HEK293 (cell line): ENCODE data around the gene KXD1.

Experiments
- HOXC10 ChIP-seq: sonication (generic); formaldehyde crosslinking; IDR thresholded peaks from 2 replicates; pipeline ENCODE4 v1.8.1; 2023; ENCODE audit warnings: mild to moderate bottlenecking, missing genetic modification reagents
- IKZF3 ChIP-seq: fragments of 450-650 bp; IDR thresholded peaks from 2 replicates; pipeline ENCODE4 v1.5.0; 2018; ENCODE audit warnings: missing biosample characterization, mild to moderate bottlenecking, missing genetic modification characterization, moderate library complexity
- KLF10 ChIP-seq: fragments of 450-650 bp; IDR thresholded peaks from 2 replicates; pipeline ENCODE4 v1.5.1; 2018; ENCODE audit warnings: missing biosample characterization, mild to moderate bottlenecking, missing genetic modification characterization
- KLF17 ChIP-seq: fragments of 450-650 bp; formaldehyde crosslinking; IDR thresholded peaks from 2 replicates; pipeline ENCODE4 v1.5.1; 2016; ENCODE audit warnings: missing biosample characterization, missing genetic modification characterization
- PRDM10 ChIP-seq: fragments of 450-650 bp; formaldehyde crosslinking; IDR thresholded peaks from 2 replicates; pipeline ENCODE4 v1.5.1; 2016; ENCODE audit warnings: missing biosample characterization, missing genetic modification characterization
- ZBTB6 ChIP-seq: fragments of 450-650 bp; formaldehyde crosslinking; IDR thresholded peaks from 2 replicates; pipeline ENCODE4 v1.5.1; 2017; ENCODE audit warnings: missing biosample characterization, missing genetic modification characterization
- ZBTB7A ChIP-seq: fragments of 450-650 bp; formaldehyde crosslinking; IDR thresholded peaks from 2 replicates; pipeline ENCODE4 v1.5.1; 2016; ENCODE audit warnings: low read depth, missing biosample characterization, missing genetic modification characterization
- ZBTB8A ChIP-seq: fragments of 450-650 bp; formaldehyde crosslinking; IDR thresholded peaks from 2 replicates; pipeline ENCODE4 v1.5.1; 2016; ENCODE audit warnings: missing biosample characterization, missing genetic modification characterization
- ZFP69B ChIP-seq: fragments of 450-650 bp; formaldehyde crosslinking; IDR thresholded peaks from 2 replicates; pipeline ENCODE4 v1.5.1; 2016; ENCODE audit warnings: missing biosample characterization, missing genetic modification characterization
- ZNF174 ChIP-seq: fragments of 450-650 bp; formaldehyde crosslinking; IDR thresholded peaks from 2 replicates; pipeline ENCODE4 v1.5.0; 2017; ENCODE audit warnings: missing biosample characterization, mild to moderate bottlenecking, missing genetic modification characterization
- ZNF311 ChIP-seq: fragments of 450-650 bp; formaldehyde crosslinking; IDR thresholded peaks from 2 replicates; pipeline ENCODE4 v1.5.1; 2017; ENCODE audit warnings: missing biosample characterization, missing genetic modification characterization, borderline replicate concordance
- ZNF362 ChIP-seq: fragments of 450-650 bp; formaldehyde crosslinking; IDR thresholded peaks from 2 replicates; pipeline ENCODE4 v1.5.1; 2016; ENCODE audit warnings: missing biosample characterization, missing genetic modification characterization
- ZNF501 ChIP-seq: fragments of 450-650 bp; formaldehyde crosslinking; IDR thresholded peaks from 2 replicates; pipeline ENCODE4 v1.5.1; 2016; ENCODE audit warnings: missing biosample characterization, missing genetic modification characterization
- ZNF561 ChIP-seq: fragments of 450-650 bp; IDR thresholded peaks from 2 replicates; pipeline ENCODE4 v1.5.1; 2018; ENCODE audit warnings: missing biosample characterization, missing genetic modification characterization, borderline replicate concordance
- ZNF596 ChIP-seq: fragments of 450-650 bp; IDR thresholded peaks from 2 replicates; pipeline ENCODE4 v1.5.0; 2018; ENCODE audit warnings: missing biosample characterization, mild to moderate bottlenecking, missing genetic modification characterization, moderate library complexity
- ZNF621 ChIP-seq: fragments of 450-650 bp; formaldehyde crosslinking; IDR thresholded peaks from 2 replicates; pipeline ENCODE4 v1.5.1; 2017; ENCODE audit warnings: missing biosample characterization, missing genetic modification characterization
- ZNF629 ChIP-seq: fragments of 450-650 bp; formaldehyde crosslinking; IDR thresholded peaks from 2 replicates; pipeline ENCODE4 v1.5.1; 2017; ENCODE audit warnings: missing biosample characterization, missing genetic modification characterization
- TF ChIP-seq, protein P1 (sequence below): fragments of 450-650 bp; formaldehyde crosslinking; IDR thresholded peaks from 2 replicates; pipeline ENCODE4 v1.5.0; 2017; ENCODE audit warnings: missing biosample characterization, missing genetic modification characterization, borderline replicate concordance
- TF ChIP-seq, protein P2 (sequence below): fragments of 450-650 bp; formaldehyde crosslinking; conservative IDR thresholded peaks from 2 replicates; pipeline ENCODE4 v1.5.1; 2016; ENCODE audit warnings: low read depth, missing biosample characterization, missing genetic modification characterization
- TF ChIP-seq, protein P3 (sequence below): fragments of 450-650 bp; formaldehyde crosslinking; IDR thresholded peaks from 2 replicates; pipeline ENCODE4 v1.5.1; 2016; ENCODE audit warnings: missing biosample characterization, missing genetic modification characterization

Gene KXD1

DNA sequence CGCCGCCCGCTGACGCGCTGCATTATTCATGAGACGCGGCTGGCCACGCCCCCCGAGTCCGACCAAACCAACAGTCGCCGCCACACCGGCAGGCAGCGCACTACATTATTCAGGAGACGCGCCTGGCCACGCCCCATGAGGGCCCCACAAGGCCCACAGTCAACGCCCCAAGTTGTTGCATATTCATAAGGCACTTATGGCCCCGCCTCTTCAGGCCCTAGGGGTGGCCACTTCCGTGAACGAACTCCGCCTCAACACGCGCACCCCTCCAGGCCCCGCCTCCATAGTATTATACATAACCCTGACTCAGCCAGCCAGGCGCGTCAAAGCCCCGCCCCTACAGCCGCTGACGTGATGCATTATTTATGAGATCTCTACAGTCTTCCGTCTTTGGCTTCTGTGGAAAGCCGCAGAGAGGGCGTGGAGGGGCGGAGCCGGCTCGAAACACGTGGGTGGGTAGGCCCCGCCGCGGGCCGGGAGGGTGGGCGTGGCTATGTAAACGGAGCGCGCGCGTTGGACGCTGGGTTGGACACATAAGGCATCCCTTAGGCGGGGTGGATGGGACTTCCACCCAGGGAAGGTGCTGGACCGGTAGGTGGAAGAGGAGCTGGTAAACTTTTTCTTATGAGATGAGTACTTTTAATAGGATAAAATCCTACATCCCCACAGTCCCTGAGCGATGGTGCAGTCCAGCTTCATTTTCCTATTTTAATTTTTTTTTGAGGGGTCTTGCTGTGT, 35.4 kb upstream of the KXD1 start (continued):
- TF ChIP-seq, protein P1, sequence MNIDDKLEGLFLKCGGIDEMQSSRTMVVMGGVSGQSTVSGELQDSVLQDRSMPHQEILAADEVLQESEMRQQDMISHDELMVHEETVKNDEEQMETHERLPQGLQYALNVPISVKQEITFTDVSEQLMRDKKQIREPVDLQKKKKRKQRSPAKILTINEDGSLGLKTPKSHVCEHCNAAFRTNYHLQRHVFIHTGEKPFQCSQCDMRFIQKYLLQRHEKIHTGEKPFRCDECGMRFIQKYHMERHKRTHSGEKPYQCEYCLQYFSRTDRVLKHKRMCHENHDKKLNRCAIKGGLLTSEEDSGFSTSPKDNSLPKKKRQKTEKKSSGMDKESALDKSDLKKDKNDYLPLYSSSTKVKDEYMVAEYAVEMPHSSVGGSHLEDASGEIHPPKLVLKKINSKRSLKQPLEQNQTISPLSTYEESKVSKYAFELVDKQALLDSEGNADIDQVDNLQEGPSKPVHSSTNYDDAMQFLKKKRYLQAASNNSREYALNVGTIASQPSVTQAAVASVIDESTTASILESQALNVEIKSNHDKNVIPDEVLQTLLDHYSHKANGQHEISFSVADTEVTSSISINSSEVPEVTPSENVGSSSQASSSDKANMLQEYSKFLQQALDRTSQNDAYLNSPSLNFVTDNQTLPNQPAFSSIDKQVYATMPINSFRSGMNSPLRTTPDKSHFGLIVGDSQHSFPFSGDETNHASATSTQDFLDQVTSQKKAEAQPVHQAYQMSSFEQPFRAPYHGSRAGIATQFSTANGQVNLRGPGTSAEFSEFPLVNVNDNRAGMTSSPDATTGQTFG (tag by site-specific recombination), result no peak
- TF ChIP-seq IKZF3 (no peak), ZNF501 (tag by site-specific recombination) (0 out of 2 replicates have a peak, but pooled peaks have one; percentile 25), HOXC10 (CRISPR knock-in tag) (no peak), PRDM10 (tag by site-specific recombination) (peak; percentile 94), ZBTB7A (tag by site-specific recombination) (no peak), ZBTB6 (tag by site-specific recombination) (0 out of 2 replicates have a peak, but pooled peaks have one; percentile 20), ZNF311 (tag by site-specific recombination) (no peak), ZNF174 (tag by site-specific recombination) (no peak), KLF10 (peak; percentile 86), ZNF561 (tag by site-specific recombination) (0 out of 2 replicates have a peak, but pooled peaks have one; percentile 38), ZNF362 (tag by site-specific recombination) (peak; percentile 11; the same call in 1 of the 2 replicates), ZBTB8A (0 out of 2 replicates have a peak, but pooled peaks have one; percentile 23), ZNF629 (tag by site-specific recombination) (peak; percentile 73), ZNF596 (no peak), ZFP69B (tag by site-specific recombination) (peak; percentile 27; the same call in 1 of the 2 replicates), ZNF621 (no peak), KLF17 (tag by site-specific recombination) (peak; percentile 14; the same call in 1 of the 2 replicates)
- TF ChIP-seq, protein P2, sequence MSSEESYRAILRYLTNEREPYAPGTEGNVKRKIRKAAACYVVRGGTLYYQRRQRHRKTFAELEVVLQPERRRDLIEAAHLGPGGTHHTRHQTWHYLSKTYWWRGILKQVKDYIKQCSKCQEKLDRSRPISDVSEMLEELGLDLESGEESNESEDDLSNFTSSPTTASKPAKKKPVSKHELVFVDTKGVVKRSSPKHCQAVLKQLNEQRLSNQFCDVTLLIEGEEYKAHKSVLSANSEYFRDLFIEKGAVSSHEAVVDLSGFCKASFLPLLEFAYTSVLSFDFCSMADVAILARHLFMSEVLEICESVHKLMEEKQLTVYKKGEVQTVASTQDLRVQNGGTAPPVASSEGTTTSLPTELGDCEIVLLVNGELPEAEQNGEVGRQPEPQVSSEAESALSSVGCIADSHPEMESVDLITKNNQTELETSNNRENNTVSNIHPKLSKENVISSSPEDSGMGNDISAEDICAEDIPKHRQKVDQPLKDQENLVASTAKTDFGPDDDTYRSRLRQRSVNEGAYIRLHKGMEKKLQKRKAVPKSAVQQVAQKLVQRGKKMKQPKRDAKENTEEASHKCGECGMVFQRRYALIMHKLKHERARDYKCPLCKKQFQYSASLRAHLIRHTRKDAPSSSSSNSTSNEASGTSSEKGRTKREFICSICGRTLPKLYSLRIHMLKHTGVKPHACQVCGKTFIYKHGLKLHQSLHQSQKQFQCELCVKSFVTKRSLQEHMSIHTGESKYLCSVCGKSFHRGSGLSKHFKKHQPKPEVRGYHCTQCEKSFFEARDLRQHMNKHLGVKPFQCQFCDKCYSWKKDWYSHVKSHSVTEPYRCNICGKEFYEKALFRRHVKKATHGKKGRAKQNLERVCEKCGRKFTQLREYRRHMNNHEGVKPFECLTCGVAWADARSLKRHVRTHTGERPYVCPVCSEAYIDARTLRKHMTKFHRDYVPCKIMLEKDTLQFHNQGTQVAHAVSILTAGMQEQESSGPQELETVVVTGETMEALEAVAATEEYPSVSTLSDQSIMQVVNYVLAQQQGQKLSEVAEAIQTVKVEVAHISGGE, result 0 out of 2 replicates have a peak, but pooled peaks have one; percentile 6
- TF ChIP-seq, protein P3, sequence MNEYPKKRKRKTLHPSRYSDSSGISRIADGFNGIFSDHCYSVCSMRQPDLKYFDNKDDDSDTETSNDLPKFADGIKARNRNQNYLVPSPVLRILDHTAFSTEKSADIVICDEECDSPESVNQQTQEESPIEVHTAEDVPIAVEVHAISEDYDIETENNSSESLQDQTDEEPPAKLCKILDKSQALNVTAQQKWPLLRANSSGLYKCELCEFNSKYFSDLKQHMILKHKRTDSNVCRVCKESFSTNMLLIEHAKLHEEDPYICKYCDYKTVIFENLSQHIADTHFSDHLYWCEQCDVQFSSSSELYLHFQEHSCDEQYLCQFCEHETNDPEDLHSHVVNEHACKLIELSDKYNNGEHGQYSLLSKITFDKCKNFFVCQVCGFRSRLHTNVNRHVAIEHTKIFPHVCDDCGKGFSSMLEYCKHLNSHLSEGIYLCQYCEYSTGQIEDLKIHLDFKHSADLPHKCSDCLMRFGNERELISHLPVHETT (tag by site-specific recombination), result no peak
